Spleen (tissue), 7 donors: ENCODE measurements around the gene CYP26C1.

ENCODE experiments used
- POLR2A ChIP-seq, 3 donors: fragments of 450-650 bp; IDR thresholded peaks; one replicate each; pipeline ENCODE4 v1.5.1; 2017; ENCODE audit warnings: antibody characterized with exemption in 3 of 3, mild to moderate bottlenecking in 1 of 3
- POLR2AphosphoS5 ChIP-seq, 3 donors: sonication (generic); formaldehyde crosslinking; IDR thresholded peaks; one replicate each; pipeline ENCODE4 v1.5.1; 2017; ENCODE audit warnings: antibody characterized with exemption in 3 of 3
- TF ChIP-seq, protein P1 (sequence below), 11 experiments: fragments of 200-600 bp in 7 of 11; fragments of 450-650 bp in 4 of 11; sonication (generic) in 4 of 11; IDR thresholded peaks in 8 of 11; conservative IDR thresholded peaks in 3 of 11; 1 replicate in 7 of 11; 2 replicates in 4 of 11; pipeline versions ENCODE4 v1.4.0 to v1.8.0; 2016 to 2021; ENCODE audit warnings: antibody characterized with exemption in 11 of 11, inconsistent platforms in 4 of 11, mild to moderate bottlenecking in 1 of 11
- donor health status: DM: no; HTN: no; CAD: no; lungs with moderate emphysema.
- donor health status: DM: no; HTN: no; CAD: no.
- donor health status: DM: no; HTN: no; CAD: no.

GRCh38 chr10:93060887-93061593 lies 442 bp downstream of the CYP26C1 start:
- TF ChIP-seq, protein P1, sequence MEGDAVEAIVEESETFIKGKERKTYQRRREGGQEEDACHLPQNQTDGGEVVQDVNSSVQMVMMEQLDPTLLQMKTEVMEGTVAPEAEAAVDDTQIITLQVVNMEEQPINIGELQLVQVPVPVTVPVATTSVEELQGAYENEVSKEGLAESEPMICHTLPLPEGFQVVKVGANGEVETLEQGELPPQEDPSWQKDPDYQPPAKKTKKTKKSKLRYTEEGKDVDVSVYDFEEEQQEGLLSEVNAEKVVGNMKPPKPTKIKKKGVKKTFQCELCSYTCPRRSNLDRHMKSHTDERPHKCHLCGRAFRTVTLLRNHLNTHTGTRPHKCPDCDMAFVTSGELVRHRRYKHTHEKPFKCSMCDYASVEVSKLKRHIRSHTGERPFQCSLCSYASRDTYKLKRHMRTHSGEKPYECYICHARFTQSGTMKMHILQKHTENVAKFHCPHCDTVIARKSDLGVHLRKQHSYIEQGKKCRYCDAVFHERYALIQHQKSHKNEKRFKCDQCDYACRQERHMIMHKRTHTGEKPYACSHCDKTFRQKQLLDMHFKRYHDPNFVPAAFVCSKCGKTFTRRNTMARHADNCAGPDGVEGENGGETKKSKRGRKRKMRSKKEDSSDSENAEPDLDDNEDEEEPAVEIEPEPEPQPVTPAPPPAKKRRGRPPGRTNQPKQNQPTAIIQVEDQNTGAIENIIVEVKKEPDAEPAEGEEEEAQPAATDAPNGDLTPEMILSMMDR (IDR thresholded peaks at IDR 0.05 in 8 of 11, conservative IDR thresholded peaks at IDR 0.05 in 3 of 11) = no peak
- no peak for TF ChIP-seq POLR2A (IDR thresholded peaks at IDR 0.05)
- peak in 1 of 3 donors; percentile 9 for TF ChIP-seq POLR2AphosphoS5 (IDR thresholded peaks at IDR 0.05)
